ENCODE results near the gene PER1. TPM values are rescaled to one million over a fixed set of nuclear protein-coding genes. Genes with fewer than 3 reads are reported as not detected.

The PER1 gene
- total and polyA plus RNA-seq, 10 of the 15 experiments (the other 5 are each of a cell fraction or from before 2014, with no cell fraction given): 0.02 to 25.1 (median 5.4) TPM

DNA sequence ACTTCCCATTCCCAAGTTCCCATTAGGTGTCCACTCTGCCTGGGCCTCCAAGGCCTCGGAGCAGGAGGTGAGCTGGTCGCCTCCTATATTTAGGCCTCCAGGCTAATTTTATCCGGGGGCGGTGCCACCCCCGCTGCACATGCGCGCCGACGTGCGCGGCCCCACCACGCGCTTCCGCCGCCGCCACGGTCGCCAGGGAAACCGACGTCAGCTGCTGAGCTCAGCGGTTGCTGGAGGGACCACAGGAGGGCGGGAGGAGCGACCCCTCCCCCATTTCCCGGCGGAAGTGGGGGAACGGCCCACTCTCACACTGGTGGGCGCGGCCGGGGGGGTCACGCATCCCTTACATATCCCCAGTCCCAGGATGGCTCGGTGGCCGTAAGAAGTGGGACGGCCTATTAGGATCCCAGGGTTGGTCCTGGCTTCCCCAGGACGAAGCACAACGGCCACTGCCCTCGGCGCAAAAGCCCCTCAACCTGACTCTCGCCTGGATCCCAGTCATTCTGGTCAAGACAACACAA lies 1.0 kb downstream of the PER1 start (continued):
- TF ChIP-seq BHLHE40 (IDR thresholded peaks at IDR 0.05; ENCODE audit: borderline replicate concordance in 1 of 2, low read depth in 2 of 2, low read length in 1 of 2) (peak; percentile 85 to 93), ZNF24 (IDR thresholded peaks at IDR 0.05) (no peak), MEF2B (IDR thresholded peaks at IDR 0.05; ENCODE audit: partially characterized antibody, poor library complexity, severe bottlenecking) (peak; percentile 81), RB1 (IDR thresholded peaks at IDR 0.05; ENCODE audit: borderline replicate concordance) (peak; percentile 85), KDM1A (IDR thresholded peaks at IDR 0.05; ENCODE audit: borderline replicate concordance) (no peak), MYB (IDR thresholded peaks at IDR 0.05; ENCODE audit: borderline replicate concordance, low read depth, low read length) (no peak), POLR2AphosphoS5 (IDR thresholded peaks at IDR 0.05; ENCODE audit: low read length) (no peak), JUND (IDR thresholded peaks at IDR 0.05; ENCODE audit: low read depth, low read length) (0 out of 2 replicates have a peak, but pooled peaks have one; percentile 11), TAF1 (IDR thresholded peaks at IDR 0.05; ENCODE audit: borderline replicate concordance, low read depth, low read length) (0 out of 2 replicates have a peak, but pooled peaks have one; percentile 51), PAX8 (IDR thresholded peaks at IDR 0.05) (no peak), SUPT20H (IDR thresholded peaks at IDR 0.05; ENCODE audit: borderline replicate concordance, control insufficient read depth, low read depth, low read length) (no peak), RAD51 (IDR thresholded peaks at IDR 0.05) (no peak), ZNF217 (IDR thresholded peaks at IDR 0.05) (no peak), ZNF274 (IDR thresholded peaks at IDR 0.05; ENCODE audit: insufficient read depth, insufficient read length) (no peak), CEBPB (IDR thresholded peaks at IDR 0.05; ENCODE audit: borderline replicate concordance in 1 of 2, low read depth in 2 of 2, low read length in 2 of 2) (no peak), RFX5 (IDR thresholded peaks at IDR 0.05; ENCODE audit: low read depth, low read length) (peak; percentile 95), ZNF207 (IDR thresholded peaks at IDR 0.05; ENCODE audit: borderline replicate concordance) (peak; percentile 39; the same call in 1 of the 2 replicates), MTA2 (IDR thresholded peaks at IDR 0.05; ENCODE audit: low read depth) (peak; percentile 12; the same call in 1 of the 2 replicates), HDGF (IDR thresholded peaks at IDR 0.05) (no peak), KAT2A (conservative IDR thresholded peaks at IDR 0.05; ENCODE audit: control insufficient read depth, low read depth, low read length) (no peak), CBFB (IDR thresholded peaks at IDR 0.05; ENCODE audit: low read depth) (peak; percentile 62; the same call in 1 of the 2 replicates)
- TF ChIP-seq, protein P1, sequence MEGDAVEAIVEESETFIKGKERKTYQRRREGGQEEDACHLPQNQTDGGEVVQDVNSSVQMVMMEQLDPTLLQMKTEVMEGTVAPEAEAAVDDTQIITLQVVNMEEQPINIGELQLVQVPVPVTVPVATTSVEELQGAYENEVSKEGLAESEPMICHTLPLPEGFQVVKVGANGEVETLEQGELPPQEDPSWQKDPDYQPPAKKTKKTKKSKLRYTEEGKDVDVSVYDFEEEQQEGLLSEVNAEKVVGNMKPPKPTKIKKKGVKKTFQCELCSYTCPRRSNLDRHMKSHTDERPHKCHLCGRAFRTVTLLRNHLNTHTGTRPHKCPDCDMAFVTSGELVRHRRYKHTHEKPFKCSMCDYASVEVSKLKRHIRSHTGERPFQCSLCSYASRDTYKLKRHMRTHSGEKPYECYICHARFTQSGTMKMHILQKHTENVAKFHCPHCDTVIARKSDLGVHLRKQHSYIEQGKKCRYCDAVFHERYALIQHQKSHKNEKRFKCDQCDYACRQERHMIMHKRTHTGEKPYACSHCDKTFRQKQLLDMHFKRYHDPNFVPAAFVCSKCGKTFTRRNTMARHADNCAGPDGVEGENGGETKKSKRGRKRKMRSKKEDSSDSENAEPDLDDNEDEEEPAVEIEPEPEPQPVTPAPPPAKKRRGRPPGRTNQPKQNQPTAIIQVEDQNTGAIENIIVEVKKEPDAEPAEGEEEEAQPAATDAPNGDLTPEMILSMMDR (IDR thresholded peaks at IDR 0.05 in 2 of 3, conservative IDR thresholded peaks at IDR 0.05 in 1 of 3; ENCODE audit: control insufficient read depth in 2 of 3, extremely low read depth in 1 of 3, insufficient read depth in 1 of 3, low read depth in 3 of 3, low read length in 3 of 3): no peak
- TF ChIP-seq, protein P2, sequence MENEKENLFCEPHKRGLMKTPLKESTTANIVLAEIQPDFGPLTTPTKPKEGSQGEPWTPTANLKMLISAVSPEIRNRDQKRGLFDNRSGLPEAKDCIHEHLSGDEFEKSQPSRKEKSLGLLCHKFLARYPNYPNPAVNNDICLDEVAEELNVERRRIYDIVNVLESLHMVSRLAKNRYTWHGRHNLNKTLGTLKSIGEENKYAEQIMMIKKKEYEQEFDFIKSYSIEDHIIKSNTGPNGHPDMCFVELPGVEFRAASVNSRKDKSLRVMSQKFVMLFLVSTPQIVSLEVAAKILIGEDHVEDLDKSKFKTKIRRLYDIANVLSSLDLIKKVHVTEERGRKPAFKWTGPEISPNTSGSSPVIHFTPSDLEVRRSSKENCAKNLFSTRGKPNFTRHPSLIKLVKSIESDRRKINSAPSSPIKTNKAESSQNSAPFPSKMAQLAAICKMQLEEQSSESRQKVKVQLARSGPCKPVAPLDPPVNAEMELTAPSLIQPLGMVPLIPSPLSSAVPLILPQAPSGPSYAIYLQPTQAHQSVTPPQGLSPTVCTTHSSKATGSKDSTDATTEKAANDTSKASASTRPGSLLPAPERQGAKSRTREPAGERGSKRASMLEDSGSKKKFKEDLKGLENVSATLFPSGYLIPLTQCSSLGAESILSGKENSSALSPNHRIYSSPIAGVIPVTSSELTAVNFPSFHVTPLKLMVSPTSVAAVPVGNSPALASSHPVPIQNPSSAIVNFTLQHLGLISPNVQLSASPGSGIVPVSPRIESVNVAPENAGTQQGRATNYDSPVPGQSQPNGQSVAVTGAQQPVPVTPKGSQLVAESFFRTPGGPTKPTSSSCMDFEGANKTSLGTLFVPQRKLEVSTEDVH (IDR thresholded peaks at IDR 0.05; ENCODE audit: low read depth, partially characterized antibody): no peak
- TF ChIP-seq, protein P3, sequence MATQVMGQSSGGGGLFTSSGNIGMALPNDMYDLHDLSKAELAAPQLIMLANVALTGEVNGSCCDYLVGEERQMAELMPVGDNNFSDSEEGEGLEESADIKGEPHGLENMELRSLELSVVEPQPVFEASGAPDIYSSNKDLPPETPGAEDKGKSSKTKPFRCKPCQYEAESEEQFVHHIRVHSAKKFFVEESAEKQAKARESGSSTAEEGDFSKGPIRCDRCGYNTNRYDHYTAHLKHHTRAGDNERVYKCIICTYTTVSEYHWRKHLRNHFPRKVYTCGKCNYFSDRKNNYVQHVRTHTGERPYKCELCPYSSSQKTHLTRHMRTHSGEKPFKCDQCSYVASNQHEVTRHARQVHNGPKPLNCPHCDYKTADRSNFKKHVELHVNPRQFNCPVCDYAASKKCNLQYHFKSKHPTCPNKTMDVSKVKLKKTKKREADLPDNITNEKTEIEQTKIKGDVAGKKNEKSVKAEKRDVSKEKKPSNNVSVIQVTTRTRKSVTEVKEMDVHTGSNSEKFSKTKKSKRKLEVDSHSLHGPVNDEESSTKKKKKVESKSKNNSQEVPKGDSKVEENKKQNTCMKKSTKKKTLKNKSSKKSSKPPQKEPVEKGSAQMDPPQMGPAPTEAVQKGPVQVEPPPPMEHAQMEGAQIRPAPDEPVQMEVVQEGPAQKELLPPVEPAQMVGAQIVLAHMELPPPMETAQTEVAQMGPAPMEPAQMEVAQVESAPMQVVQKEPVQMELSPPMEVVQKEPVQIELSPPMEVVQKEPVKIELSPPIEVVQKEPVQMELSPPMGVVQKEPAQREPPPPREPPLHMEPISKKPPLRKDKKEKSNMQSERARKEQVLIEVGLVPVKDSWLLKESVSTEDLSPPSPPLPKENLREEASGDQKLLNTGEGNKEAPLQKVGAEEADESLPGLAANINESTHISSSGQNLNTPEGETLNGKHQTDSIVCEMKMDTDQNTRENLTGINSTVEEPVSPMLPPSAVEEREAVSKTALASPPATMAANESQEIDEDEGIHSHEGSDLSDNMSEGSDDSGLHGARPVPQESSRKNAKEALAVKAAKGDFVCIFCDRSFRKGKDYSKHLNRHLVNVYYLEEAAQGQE (IDR thresholded peaks at IDR 0.05; ENCODE audit: low read depth, low read length): no peak
